SIG-M5 (cell line): ENCODE data around the gene FTSJ3.
"Not testable (repeated sequence)": the region's sequence is repeated elsewhere in the genome, so short reads cannot be mapped to it uniquely, and the experiment has no call there.

Source experiments
- DNase-seq: peaks from one replicate; lab custom pipeline; 2025; lab: John Stamatoyannopoulos, UW

The FTSJ3 gene

GRCh38 chr17:63827002-63827800 is at the start of gene FTSJ3, which contains the start of gene PSMC5:
Gene FTSJ3 (minus strand): TSS chr17:63827663. CDS start chr17:63826902, 761 bp downstream.
Gene PSMC5 (plus strand): TSS chr17:63827431. CDS start chr17:63827491, 60 bp downstream.
- peak; percentile 78 for DNase-seq

GRCh38 chr17:63874693-63875092 is 47.2 kb upstream of the FTSJ3 start:
- not testable (repeated sequence) for DNase-seq

GRCh38 chr17:63874061-63874626 is 46.7 kb upstream of the FTSJ3 start:
- DNase-seq: not testable (repeated sequence)

GRCh38 chr17:63873577-63873976 is 46.1 kb upstream of the FTSJ3 start, which contains the start of gene CSH2:
Gene CSH2 (minus strand): TSS chr17:63873677. CDS start chr17:63873614, 63 bp downstream.
- DNase-seq: not testable (repeated sequence)

GRCh38 chr17:63871646-63872365 is 44.3 kb upstream of the FTSJ3 start:
- not testable (repeated sequence) for DNase-seq

- DNase-seq: not testable (repeated sequence)
Observed at GRCh38 chr17:63870292-63870665, 42.8 kb upstream of the FTSJ3 start.

DNA sequence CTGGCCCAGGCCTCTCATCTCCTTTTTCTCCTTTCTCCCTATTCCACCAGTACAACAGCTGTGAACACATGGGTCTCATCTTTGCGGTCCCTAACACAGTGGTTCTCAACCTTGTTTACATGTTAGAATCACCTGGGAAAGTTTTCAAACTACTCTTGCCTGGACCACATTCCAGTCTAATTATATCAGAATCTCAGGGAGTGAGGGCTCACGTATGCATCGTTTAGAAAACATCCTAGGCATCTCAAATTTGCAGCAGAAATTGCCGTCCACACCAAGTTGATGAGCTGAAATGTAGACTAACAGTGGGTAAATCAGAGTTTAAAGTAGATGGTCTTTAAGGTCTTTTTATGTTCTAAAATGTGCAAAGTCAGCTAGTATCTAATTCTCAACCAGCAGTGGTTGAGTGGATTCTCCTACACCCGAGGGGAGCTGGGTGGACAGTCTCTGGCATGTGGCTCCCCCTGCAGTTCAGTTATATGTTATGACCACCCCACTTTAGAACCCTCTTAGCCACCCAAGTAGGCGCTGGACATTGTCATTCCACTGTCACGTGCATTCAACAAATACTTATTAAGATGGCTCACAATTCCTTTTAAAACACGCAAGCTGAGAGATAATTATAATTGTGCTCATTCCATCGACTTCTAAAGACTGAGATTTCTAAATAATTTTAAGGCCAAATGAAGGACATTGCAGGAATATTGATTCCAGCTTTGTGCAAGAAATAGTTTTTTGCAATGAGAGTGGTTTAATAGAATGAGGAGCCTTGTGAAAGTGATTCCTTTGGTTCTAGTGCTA is 42.2 kb upstream of the FTSJ3 start:
- DNase-seq: not testable (repeated sequence)

DNA sequence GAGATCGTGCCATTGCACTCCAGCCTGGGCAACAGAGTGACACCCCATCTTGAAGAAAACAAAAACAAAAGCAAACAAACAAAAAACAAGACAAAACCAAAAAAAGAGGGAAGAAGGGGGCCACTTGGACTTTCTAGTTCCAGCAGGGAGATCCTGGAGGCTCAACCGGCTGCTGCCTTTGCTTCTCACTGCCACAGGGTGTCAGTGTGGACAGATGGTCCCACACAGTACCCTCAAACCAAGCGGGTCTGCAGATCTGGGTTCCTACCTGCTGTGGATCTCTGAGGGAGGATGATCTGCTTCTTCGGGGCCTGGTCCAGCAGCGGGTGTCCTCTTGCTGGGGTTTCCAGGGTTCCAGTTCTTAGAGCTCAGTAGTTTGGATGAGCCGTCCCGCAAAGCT is 39.2 kb upstream of the FTSJ3 start:
- DNase-seq: not testable (repeated sequence)

- no peak for DNase-seq
Observed at GRCh38 chr17:63859257-63859656, 31.8 kb upstream of the FTSJ3 start.

DNA sequence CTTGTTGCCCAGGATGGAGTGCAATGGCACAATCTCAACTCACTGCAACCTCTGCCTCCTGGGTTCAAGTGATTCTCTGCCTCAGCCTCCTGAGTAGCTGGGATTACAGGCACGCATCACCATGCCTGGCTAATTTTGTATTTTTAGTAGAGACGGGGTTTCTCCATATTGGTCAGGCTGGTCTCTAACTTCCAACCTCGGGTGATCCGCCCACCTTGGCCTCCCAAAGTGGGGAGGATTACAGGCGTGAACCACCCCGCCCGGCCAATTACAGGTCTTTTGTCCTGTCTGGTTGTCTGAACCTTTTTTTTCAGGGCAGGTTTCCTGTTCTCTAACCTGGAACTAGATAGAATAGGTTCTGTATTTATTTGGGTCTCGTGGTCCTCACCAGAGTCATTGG is 29.0 kb upstream of the FTSJ3 start:
- DNase-seq: not testable (repeated sequence)

- DNase-seq: no peak
Observed at GRCh38 chr17:63855185-63855584, 27.7 kb upstream of the FTSJ3 start.

DNA sequence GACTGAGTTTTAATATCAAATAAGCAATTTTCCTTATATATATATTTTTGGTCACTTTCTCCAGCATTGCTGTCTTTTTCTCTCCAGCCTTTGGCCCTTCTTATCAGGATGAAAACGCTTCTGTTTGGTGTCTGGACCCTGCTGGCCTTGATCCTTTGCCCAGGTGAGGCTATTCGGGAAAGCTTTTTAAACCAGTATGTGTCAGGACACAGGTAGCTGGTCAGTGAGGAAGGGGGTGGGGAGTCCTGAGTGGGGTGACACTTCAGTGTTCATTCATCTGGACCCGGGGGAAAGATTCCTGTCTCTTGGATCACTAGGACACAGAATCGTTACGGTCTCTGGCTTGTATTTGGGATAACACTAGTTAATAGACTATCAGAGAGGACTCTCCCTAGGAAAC is 27.2 kb upstream of the FTSJ3 start:
- no peak for DNase-seq

DNA sequence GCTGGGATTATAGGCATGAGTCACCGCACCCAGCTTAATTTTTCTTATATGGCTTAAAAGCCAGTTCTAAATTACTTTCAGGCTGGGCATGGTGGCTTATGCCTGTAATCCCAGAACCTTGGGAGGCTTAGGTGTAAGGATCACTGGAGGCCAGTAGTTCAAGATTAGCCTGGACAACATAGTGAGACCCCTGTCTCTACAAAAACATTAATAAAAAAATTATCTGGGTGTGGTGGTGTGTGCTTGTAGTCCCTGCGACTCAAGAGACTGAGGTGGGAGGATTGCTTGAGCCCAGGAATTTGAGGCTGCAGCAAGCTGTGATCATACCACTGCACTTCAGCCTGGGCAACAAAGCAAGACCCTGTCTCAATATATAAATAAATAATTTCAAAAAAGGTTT is 25.8 kb upstream of the FTSJ3 start:
- no peak for DNase-seq

DNA sequence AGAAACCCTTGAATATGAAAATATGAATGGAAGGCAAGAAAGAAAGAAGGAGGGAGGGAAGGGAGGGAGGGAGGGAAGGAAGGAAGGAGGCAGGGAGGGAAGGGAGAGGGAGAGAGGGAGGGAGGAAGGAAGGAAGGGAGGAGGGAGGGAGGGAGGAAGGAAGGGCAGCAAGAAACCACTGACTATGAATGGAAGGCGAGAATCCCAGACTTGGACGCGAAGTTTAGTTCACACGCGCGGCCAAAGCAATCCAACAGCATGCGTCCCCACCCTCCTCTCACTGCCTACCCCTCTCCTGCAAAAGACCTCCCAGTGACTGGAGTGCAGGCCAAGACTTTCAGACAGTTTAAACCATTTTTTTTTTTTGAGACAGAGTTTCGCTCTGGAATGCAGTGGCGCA is 22.9 kb upstream of the FTSJ3 start:
- DNase-seq: no peak

- peak; percentile 42 for DNase-seq
Observed at GRCh38 chr17:63848834-63849689, 21.6 kb upstream of the FTSJ3 start.

DNA sequence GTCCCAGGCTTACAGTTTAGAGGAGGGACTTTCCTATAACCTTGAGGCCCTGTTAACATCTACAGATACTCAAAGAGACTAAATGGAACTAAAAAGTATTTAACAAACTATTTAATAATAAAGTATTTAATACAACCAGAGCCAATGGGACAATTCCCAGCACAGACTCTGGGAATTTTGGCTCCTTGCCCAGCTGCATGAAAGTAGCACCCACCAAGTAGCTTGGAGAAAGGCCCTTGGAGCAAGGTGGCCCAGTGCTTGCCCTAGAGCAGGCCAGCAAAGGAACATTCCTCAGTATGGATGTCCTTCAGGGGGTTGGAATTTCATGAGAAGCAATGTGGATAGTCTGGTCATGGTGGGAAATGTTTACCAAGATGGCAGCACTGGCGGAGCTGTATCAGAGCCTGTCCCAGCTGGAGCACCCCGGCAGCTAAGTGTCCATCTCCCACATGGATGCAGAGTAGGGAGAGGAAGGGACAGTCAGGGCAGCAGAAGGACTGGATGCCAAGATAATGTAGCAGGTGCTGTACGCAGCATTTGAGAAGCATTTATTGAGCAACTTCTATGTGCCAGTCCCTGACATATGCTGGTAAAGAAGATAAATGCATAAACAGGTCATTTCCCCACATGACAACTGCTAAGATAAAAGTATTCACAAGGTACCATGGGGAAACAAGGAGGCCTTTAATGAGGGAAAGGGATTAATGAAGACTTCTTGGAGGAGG is 20.2 kb upstream of the FTSJ3 start:
- DNase-seq: no peak

GRCh38 chr17:63845509-63845908 is 18.0 kb upstream of the FTSJ3 start:
- DNase-seq: no peak

DNA sequence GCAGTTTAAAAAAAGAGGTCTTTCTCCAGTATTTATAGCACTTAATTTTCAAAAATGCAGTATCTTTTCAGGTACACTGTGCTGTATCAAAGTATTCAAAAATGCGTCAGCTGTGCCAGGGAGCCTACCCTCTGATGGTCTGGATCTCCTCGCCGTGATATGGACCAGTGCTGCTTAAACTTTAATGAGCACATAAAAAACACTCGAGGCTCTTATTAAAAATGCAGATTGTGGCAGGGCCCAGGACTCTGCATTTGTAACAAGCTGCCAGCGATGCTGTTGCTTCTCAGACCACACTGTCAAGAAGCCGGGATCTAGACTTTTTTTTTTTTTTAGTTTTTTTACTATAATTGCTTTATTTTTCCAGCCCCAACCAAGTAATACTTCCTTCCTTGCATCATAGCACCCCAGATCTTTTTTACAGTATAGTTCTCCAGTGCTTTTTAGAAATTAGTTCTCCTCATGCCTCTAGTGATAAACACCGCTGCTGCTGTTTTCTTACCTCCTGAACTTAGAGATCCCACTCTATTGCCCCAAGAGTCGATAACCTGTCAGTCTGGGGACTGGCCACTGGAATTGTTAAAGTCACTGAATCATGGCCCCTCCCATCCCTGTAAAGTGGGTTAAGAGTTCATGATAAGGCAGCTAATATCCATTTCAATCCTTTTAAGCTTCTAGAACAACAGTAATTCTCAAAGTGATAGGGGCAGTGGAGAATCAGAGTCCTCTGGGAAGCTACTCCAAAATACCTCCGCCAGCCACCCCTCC is 16.6 kb upstream of the FTSJ3 start:
- no peak for DNase-seq

DNA sequence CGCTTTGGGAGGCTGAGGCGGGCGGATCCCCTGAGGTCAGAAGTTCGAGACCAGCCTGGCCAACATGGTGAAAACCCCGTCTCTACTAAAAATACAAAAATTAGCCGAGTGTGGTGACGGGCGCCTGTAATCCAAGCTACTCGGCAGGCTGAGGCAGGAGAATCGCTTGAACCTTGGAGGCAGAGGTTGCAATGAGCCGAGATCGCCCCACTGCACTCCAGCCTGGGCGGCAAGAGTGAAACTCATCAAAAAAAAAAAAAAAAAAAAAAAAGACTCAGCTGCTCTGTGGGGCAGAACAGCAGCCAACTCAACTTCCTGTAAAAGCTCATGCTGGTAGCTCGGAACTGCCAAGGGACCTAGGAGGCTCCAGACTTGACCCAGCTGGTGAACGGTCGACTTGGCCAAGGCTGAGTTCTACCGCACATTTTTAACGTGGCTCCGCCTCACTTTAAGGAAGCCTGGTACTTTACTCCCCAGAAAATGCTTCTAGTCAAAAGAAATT is 16.0 kb upstream of the FTSJ3 start:
- peak; percentile 35 for DNase-seq
